Astrocyte (in vitro differentiated cells and primary cell): ENCODE results near the gene GPX1.

Experiments
- EZH2 ChIP-seq: IDR thresholded peaks from 2 replicates; pipeline ENCODE4 v1.6.1; 2012; ENCODE audit warnings: mild to moderate bottlenecking, low read length, inconsistent platforms; ENCODE audit not compliant: insufficient read depth
- TF ChIP-seq, protein P1 (sequence below): IDR thresholded peaks from 2 replicates; pipeline ENCODE4 v1.5.1; 2011; ENCODE audit warnings: low read depth, mild to moderate bottlenecking, inconsistent platforms, low read length, moderate library complexity; ENCODE audit not compliant: insufficient read depth

DNA sequence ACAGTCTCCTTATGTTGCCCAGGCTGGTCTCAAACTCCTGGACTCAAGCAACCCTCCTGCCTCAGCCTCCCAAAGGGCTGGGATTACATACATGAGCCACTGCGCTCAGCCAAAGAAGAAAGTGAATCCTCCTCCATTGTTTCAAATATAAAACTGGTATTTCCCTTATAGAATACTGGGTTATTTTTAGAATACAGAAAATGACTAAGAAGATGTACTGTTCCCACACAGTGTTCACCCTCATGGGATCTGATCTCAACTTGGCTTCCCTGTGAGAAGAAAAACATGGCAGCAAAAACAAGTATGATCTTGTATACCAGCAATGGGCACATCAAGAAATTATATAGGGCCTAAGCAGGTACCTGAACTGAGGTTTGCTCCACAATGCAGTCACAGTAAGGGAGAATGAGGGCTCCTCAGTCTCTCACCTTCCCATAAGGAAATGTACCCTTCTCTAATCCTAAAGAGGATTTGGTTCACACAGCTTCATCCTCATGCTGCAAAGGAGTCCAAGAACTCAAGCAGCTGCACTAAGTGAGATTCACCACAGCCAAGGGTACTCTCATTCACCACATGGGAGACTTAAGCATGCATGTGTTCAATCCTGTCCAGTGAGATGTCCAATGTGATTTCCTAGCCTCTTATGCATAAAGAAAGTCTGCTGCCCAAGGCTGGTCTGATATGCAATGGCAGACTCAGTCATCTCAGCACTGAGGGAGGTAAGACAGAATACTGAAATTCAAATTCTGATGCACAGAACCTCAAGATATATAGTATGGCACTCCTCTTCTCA lies 44.1 kb downstream of the GPX1 start:
- no peak for TF ChIP-seq EZH2
- TF ChIP-seq, protein P1, sequence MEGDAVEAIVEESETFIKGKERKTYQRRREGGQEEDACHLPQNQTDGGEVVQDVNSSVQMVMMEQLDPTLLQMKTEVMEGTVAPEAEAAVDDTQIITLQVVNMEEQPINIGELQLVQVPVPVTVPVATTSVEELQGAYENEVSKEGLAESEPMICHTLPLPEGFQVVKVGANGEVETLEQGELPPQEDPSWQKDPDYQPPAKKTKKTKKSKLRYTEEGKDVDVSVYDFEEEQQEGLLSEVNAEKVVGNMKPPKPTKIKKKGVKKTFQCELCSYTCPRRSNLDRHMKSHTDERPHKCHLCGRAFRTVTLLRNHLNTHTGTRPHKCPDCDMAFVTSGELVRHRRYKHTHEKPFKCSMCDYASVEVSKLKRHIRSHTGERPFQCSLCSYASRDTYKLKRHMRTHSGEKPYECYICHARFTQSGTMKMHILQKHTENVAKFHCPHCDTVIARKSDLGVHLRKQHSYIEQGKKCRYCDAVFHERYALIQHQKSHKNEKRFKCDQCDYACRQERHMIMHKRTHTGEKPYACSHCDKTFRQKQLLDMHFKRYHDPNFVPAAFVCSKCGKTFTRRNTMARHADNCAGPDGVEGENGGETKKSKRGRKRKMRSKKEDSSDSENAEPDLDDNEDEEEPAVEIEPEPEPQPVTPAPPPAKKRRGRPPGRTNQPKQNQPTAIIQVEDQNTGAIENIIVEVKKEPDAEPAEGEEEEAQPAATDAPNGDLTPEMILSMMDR = no peak
